SHP77 treated with DMSO at 0.1 percent for 48 hours (cell line): ENCODE results near the gene SF1.

ENCODE experiments used
- DNase-seq: peaks from one replicate; lab custom pipeline; 2025; lab: John Stamatoyannopoulos, UW

Gene SF1

GRCh38 chr11:64723117-64723906, 55.0 kb downstream of the SF1 start, which contains the start of gene NRXN2:
NRXN2 (minus strand) TSS chr11:64723197; CDS start chr11:64713699, 9,498 bp downstream.
- peak; percentile 59 for DNase-seq

DNA sequence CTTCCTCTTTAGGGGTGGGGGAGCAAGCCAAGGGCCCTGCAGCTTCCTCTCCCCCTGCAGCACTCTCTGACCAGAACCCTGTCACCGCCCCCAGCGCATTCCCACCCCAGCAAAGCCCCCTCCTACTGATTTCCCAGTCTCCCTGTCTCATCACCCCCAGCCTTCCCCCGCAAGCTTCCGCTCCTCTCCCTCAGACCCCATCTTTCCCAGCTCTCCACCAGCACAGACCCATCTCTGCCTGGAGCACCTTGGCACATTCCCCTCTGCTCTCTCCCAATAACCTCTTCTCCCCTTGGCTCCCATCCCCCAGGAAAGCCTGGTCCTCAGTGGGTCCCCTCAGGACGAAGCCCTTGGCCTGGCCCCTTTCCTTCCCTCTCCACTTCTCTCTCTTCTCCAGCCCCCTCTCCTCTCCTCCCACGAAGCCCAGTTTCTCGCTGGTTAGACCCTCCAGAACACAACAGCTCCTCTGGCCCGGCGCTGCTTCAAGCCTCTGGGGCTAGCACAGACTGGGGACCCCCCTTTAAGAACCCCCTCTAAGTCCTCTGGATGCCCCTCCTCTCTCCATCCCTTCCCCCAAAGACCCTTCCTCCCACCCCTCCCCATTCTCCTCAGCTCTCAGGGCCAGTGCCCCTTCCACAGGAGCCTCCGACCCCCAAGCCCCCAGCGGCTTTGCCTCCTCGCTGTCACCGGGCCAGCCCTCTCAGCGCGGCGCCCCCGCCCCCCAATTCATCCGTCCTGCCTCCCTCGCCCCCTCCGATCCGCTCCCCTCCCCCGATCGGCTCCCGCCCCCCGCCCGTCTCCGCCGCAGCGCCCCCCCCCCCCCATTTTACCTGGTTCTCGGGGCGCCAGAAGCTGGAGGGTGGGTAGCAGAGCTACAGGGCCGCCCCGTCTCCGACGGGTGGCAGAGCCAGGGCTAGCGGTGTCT, 55.9 kb downstream of the SF1 start:
- DNase-seq, result no peak

- no peak for DNase-seq
Observed at GRCh38 chr11:64721359-64721699, 57.0 kb downstream of the SF1 start.

GRCh38 chr11:64720640-64721358, 57.5 kb downstream of the SF1 start:
- DNase-seq, result no peak

- DNase-seq, result no peak
Observed at GRCh38 chr11:64720167-64720566, 58.2 kb downstream of the SF1 start.

DNA sequence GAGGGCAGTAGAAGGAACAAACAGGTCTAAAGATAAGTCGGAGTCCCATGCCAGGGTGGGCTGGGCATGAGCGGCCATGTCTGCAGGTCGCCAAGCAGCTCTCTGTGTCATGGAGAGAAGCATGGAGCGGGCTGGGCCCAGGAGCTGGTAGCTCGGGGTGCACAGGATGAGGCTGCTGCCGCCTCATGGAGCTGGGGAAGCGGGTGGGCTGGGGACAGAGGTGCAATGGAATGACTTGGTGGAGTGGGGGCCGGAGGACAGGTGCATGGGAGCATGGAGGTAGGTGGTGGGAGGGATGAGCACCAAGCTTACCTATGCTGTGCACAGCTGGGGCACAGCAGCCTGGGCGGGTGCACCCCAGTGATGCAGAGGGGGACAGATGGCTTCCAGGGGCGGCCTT, 58.9 kb downstream of the SF1 start:
- DNase-seq, result no peak

GRCh38 chr11:64718780-64719124, 59.6 kb downstream of the SF1 start:
- no peak for DNase-seq

- no peak for DNase-seq
Observed at GRCh38 chr11:64718084-64718779, 60.1 kb downstream of the SF1 start.

DNA sequence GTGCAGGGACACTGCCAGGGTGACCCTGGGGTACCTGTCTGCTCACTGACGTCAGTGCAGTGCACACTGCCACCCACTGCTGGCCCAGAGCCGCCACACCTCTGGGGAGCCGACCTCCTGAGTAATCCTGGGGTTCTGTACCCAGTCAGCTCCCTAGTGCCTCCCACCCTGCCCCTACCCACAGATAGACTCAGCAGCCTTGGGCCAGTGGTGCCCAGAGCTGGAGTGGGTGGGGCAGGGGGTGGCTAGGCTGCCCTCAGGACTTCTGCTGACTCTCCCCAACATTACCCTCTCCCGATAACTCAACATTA, 61.1 kb downstream of the SF1 start:
- no peak for DNase-seq

- no peak for DNase-seq
Observed at GRCh38 chr11:64716473-64717267, 61.7 kb downstream of the SF1 start.

DNA sequence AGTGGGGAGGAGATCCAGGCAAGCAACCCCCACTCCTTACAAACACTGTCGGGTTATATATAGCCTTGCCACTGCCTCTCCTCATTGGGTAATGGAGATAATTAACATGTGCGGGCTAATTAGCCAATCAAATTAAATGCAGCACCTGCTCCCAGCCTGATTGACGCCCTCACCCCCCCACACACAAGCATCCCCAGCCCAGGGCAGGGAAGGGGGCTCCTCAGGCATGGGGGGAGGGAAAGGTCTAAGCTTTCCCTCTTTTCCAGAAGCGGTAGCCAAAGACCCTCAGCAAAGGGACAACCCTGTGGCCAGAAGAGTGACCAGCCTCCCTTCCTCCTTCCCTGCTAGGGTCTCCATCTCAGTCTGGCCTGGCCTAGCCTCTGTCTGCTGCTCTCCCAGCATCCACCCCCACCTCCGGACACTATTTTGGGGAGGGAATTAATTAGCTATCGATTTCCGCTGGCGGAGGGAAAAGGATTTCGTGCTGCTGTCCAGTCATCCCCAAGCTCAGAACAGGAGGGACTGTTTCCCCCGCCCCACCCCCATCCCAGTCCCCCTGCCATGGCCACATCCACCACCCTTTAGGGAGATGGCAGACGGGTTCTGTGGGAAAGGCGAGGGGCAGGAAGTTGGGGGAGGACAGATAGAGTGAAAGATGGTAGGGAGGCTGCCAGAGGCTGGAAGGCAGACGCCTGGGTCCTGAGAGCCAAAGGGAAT, 62.4 kb downstream of the SF1 start:
- no peak for DNase-seq

DNA sequence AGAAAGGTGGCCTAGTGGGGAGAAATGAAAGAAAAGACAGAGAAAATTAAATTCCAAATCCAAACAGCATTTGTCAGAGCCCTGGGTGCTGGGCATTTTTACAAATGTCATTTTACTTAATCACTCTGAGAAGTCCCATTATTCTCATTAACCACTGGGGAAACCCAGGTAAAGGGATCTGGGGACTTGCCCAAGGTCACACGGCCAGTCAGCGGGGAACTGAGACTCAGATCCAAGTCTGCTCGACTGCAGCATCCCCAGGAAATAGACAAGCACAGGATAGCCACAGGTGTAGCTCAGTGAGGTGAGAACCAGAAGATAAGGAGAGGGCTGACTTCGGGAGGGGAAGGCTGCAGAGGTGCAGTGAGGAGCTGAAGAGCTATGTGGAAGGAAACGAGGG, 63.2 kb downstream of the SF1 start:
- DNase-seq, result no peak

GRCh38 chr11:64714666-64715065, 63.7 kb downstream of the SF1 start:
- DNase-seq, result no peak
